ENCODE results near the gene SEC31B.

SEC31B gene

GRCh38 chr10:100518761-100519241, 860 bp downstream of the SEC31B start:
- no peaks in the 10 kb centered on the region for H3K27me3 Mint-ChIP-seq
- no peaks in the 10 kb centered on the region for H3K9me3 Mint-ChIP-seq (ENCODE audit: low read depth)
- peaks cover 21% of the 10 kb centered on the region for H3K4me1 Mint-ChIP-seq (ENCODE audit: low read depth)
- peak overlapping the region; percentile 24 for H3K27ac Mint-ChIP-seq
- H3K4me3 Mint-ChIP-seq = no peak overlapping the region
- peaks cover 7% of the 10 kb centered on the region for H3K36me3 Mint-ChIP-seq

GRCh38 chr10:100516847-100517246, 2.8 kb downstream of the SEC31B start:
- no peak overlapping the region for H3K4me3 Mint-ChIP-seq
- no peaks in the 10 kb centered on the region for H3K27me3 Mint-ChIP-seq
- H3K4me1 Mint-ChIP-seq (ENCODE audit: low read depth) = peaks cover 32% of the 10 kb centered on the region
- H3K36me3 Mint-ChIP-seq = peaks cover 10% of the 10 kb centered on the region
- no peaks in the 10 kb centered on the region for H3K9me3 Mint-ChIP-seq (ENCODE audit: low read depth)
- peak overlapping the region; percentile 64 for H3K27ac Mint-ChIP-seq

GRCh38 chr10:100515612-100516011, 4.0 kb downstream of the SEC31B start:
- H3K4me3 Mint-ChIP-seq = no peak overlapping the region
- H3K4me1 Mint-ChIP-seq (ENCODE audit: low read depth) = peaks cover 44% of the 10 kb centered on the region
- H3K27ac Mint-ChIP-seq = no peak overlapping the region
- no peaks in the 10 kb centered on the region for H3K9me3 Mint-ChIP-seq (ENCODE audit: low read depth)
- H3K27me3 Mint-ChIP-seq = no peaks in the 10 kb centered on the region
- H3K36me3 Mint-ChIP-seq = peaks cover 10% of the 10 kb centered on the region

- peaks cover 76% of the 10 kb centered on the region for H3K4me1 Mint-ChIP-seq (ENCODE audit: low read depth)
- peak overlapping the region; percentile 31 for H3K27ac Mint-ChIP-seq
- H3K4me3 Mint-ChIP-seq = peak overlapping the region; percentile 22
- H3K36me3 Mint-ChIP-seq = peaks cover 16% of the 10 kb centered on the region
- H3K27me3 Mint-ChIP-seq = no peaks in the 10 kb centered on the region
- H3K9me3 Mint-ChIP-seq (ENCODE audit: low read depth) = no peaks in the 10 kb centered on the region
Observed at GRCh38 chr10:100510533-100511308, 8.9 kb downstream of the SEC31B start.

- peak overlapping the region; percentile 66 for H3K4me3 Mint-ChIP-seq
- H3K27ac Mint-ChIP-seq = peak overlapping the region; percentile 92
- no peaks in the 10 kb centered on the region for H3K9me3 Mint-ChIP-seq (ENCODE audit: low read depth)
- peaks cover 17% of the 10 kb centered on the region for H3K36me3 Mint-ChIP-seq
- peaks cover 79% of the 10 kb centered on the region for H3K4me1 Mint-ChIP-seq (ENCODE audit: low read depth)
- H3K27me3 Mint-ChIP-seq = no peaks in the 10 kb centered on the region
Observed at GRCh38 chr10:100509241-100509840, 10.3 kb downstream of the SEC31B start.

GRCh38 chr10:100508691-100509150, 10.9 kb downstream of the SEC31B start:
- Mint-ChIP-seq H3K4me3 (peak overlapping the region; percentile 66), H3K36me3 (peaks cover 17% of the 10 kb centered on the region), H3K27me3 (no peaks in the 10 kb centered on the region), H3K27ac (peak overlapping the region; percentile 92), H3K4me1 (ENCODE audit: low read depth) (peaks cover 79% of the 10 kb centered on the region), H3K9me3 (ENCODE audit: low read depth) (no peaks in the 10 kb centered on the region)

GRCh38 chr10:100508266-100508665, 11.4 kb downstream of the SEC31B start:
- Mint-ChIP-seq H3K36me3 (peaks cover 17% of the 10 kb centered on the region), H3K4me3 (peak overlapping the region; percentile 66), H3K9me3 (ENCODE audit: low read depth) (no peaks in the 10 kb centered on the region), H3K4me1 (ENCODE audit: low read depth) (peaks cover 79% of the 10 kb centered on the region), H3K27me3 (no peaks in the 10 kb centered on the region), H3K27ac (peak overlapping the region; percentile 92)

- peaks cover 14% of the 10 kb centered on the region for H3K36me3 Mint-ChIP-seq
- no peaks in the 10 kb centered on the region for H3K9me3 Mint-ChIP-seq (ENCODE audit: low read depth)
- no peaks in the 10 kb centered on the region for H3K27me3 Mint-ChIP-seq
- H3K4me1 Mint-ChIP-seq (ENCODE audit: low read depth) = peaks cover 76% of the 10 kb centered on the region
- H3K4me3 Mint-ChIP-seq = no peak overlapping the region
- peak overlapping the region; percentile 83 for H3K27ac Mint-ChIP-seq
Observed at GRCh38 chr10:100507357-100507732, 12.3 kb downstream of the SEC31B start.

GRCh38 chr10:100506596-100507356, 12.9 kb downstream of the SEC31B start:
- Mint-ChIP-seq H3K27ac (peak overlapping the region; percentile 83), H3K36me3 (peaks cover 14% of the 10 kb centered on the region), H3K9me3 (ENCODE audit: low read depth) (no peaks in the 10 kb centered on the region), H3K4me1 (ENCODE audit: low read depth) (peaks cover 70% of the 10 kb centered on the region), H3K4me3 (peak overlapping the region; percentile 64), H3K27me3 (no peaks in the 10 kb centered on the region)

- Mint-ChIP-seq H3K4me1 (ENCODE audit: low read depth) (peaks cover 54% of the 10 kb centered on the region), H3K4me3 (no peak overlapping the region), H3K9me3 (ENCODE audit: low read depth) (no peaks in the 10 kb centered on the region), H3K27me3 (no peaks in the 10 kb centered on the region), H3K36me3 (peaks cover 17% of the 10 kb centered on the region), H3K27ac (no peak overlapping the region)
Observed at GRCh38 chr10:100505164-100505563, 14.5 kb downstream of the SEC31B start.

GRCh38 chr10:100504096-100504495, 15.6 kb downstream of the SEC31B start:
- Mint-ChIP-seq H3K27me3 (no peaks in the 10 kb centered on the region), H3K36me3 (peaks cover 23% of the 10 kb centered on the region), H3K4me3 (no peak overlapping the region), H3K27ac (no peak overlapping the region), H3K9me3 (ENCODE audit: low read depth) (no peaks in the 10 kb centered on the region), H3K4me1 (ENCODE audit: low read depth) (peaks cover 46% of the 10 kb centered on the region)

GRCh38 chr10:100502926-100503494, 16.7 kb downstream of the SEC31B start:
- H3K27ac Mint-ChIP-seq = no peak overlapping the region
- no peak overlapping the region for H3K4me3 Mint-ChIP-seq
- H3K36me3 Mint-ChIP-seq = peaks cover 22% of the 10 kb centered on the region

GRCh38 chr10:100501423-100501822, 18.2 kb downstream of the SEC31B start:
- Mint-ChIP-seq H3K9me3 (ENCODE audit: low read depth) (no peaks in the 10 kb centered on the region), H3K27ac (no peak overlapping the region), H3K4me3 (no peak overlapping the region), H3K4me1 (ENCODE audit: low read depth) (peaks cover 24% of the 10 kb centered on the region), H3K36me3 (peaks cover 22% of the 10 kb centered on the region), H3K27me3 (no peaks in the 10 kb centered on the region)

More at GRCh38 chr10:100502926-100503494, 16.7 kb downstream of the SEC31B start:
- Mint-ChIP-seq H3K4me1 (ENCODE audit: low read depth) (peaks cover 40% of the 10 kb centered on the region), H3K27me3 (no peaks in the 10 kb centered on the region), H3K9me3 (ENCODE audit: low read depth) (no peaks in the 10 kb centered on the region)

GRCh38 chr10:100498059-100498458, 21.6 kb downstream of the SEC31B start:
- Mint-ChIP-seq H3K4me1 (ENCODE audit: low read depth) (peaks cover 11% of the 10 kb centered on the region), H3K4me3 (no peak overlapping the region)

More at GRCh38 chr10:100498059-100498458, 21.6 kb downstream of the SEC31B start:
- Mint-ChIP-seq H3K36me3 (peaks cover 24% of the 10 kb centered on the region), H3K27me3 (no peaks in the 10 kb centered on the region), H3K27ac (no peak overlapping the region), H3K9me3 (ENCODE audit: low read depth) (no peaks in the 10 kb centered on the region)

Data from activated naive CD8-positive, alpha-beta T cell (primary cell).